Left hindlimb (tissue), 1 donor: Measurements from ENCODE around the gene TP63.
"Not testable (repeated sequence)": the region's sequence is repeated elsewhere in the genome, so short reads cannot be mapped to it uniquely, and the experiment has no call there.

Experiments
- DNase-seq: peaks from one replicate; pipeline ENCODE4 v3.0.0-alpha.2; 2018

The TP63 gene

DNA sequence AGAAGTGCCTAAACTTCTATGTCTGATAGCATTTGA is at the start of gene TP63:
TSS of gene TP63 (plus strand) at position 17 of the 36 bp plus-strand sequence. CDS start 127 bp downstream, outside the sequence.
- no peak for DNase-seq

DNA sequence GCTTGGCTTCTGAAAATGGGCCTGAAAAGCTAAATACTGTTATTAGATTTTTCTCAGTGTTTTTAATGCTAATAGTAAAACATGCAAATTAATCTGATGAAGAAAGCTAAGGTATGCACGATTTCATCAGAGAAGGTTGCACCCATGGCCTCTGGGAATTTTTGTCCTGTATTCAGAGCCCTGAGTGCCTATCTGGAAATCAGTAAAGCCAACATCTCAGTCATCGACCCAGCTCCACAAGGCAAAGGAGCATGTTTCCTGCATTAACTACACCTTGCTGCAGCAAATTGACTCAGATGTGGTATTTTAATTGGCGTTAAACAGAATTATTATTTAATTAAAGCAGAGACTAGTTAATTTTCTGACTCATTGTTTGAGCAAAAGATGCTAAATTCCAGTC is 49.0 kb upstream of the TP63 start:
- DNase-seq = no peak

DNA sequence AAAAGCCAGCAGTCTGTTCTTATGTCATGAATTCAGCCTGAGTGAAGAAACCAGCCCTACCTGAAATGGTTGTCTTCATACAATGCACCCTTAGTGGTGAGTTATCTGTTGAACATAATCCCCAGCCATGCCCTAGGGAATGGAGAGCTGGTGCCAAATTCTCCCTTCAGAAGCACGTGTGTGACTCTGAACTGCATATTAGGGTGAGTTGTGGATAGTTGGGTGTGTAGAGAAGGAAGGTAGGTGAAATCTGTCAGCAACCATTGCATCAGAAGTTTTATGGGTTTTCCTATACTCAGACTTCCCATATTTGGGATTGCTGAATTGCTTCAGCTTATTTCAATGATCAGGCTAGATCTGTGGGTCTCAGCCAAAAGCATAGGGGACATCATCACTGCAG is 46.5 kb upstream of the TP63 start:
- no peak for DNase-seq

DNA sequence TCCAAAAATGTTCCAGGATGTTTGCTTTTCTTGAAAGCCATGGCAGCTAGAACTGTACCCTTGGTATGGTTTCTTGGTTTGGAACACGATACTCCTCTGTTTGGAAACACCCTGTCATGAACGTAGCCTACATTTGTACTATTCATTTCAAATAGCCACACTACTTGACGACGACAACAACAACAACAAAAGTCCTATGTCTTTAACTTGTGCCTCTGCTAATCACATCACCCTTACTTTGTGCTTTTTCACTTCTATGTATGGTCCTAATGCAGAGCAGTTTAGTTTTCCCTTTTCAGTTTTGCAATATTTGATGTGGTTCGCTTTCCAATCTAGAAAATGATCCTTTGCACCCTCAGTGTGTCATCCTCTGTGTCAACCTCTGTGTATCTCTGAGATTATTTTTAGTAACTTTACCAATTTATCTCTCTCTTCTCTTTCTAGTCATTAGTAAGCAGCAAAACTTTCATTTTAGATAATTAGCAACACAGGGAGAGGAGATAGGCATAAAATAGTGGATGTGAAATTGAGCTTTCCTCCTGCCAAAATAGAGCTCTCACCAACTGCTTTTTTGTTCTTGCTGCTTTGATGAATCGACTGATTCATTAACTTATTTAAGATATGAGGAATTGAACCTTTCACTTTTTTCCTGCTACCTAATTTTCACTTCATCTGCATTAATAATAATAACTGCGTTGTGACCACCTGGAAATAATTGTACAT is 44.1 kb upstream of the TP63 start:
- no peak for DNase-seq

DNA sequence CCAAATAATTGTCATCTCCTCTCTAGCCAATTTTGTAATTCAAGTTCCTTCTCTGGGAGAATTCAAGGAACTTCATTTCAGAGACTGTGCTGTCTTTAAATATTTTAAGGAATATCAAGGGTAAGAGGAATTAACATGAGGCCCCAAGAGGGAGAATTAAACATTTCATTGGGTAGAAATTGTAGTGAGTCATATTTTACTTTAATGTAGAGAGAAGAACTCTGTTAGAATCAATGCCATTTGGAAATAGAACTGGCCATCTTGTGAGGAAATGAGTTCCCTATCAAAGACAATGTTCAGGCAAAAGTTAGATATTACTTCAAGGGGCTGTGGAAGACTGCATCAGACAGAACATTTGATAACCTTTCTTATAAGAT is 43.5 kb upstream of the TP63 start:
- DNase-seq = no peak

DNA sequence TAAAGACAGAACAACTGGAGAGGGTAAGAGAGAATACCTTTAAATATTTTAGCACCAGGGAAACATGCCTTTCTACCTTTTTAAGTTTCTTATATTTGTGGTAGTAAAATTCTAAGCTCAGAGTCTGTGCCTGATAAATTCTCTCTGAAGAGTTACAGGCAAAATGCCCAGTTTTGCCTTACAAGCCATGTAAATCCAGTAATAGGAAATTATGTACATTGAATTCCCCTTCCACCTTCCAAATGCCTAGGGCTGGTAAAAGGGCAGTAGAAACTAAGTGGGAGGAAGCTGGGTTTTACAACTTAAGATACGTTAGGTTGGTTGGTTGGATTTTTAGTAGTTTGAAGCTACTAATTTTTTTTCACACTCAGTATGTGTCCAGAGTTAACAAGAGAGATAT is 43.1 kb upstream of the TP63 start:
- DNase-seq = no peak

DNA sequence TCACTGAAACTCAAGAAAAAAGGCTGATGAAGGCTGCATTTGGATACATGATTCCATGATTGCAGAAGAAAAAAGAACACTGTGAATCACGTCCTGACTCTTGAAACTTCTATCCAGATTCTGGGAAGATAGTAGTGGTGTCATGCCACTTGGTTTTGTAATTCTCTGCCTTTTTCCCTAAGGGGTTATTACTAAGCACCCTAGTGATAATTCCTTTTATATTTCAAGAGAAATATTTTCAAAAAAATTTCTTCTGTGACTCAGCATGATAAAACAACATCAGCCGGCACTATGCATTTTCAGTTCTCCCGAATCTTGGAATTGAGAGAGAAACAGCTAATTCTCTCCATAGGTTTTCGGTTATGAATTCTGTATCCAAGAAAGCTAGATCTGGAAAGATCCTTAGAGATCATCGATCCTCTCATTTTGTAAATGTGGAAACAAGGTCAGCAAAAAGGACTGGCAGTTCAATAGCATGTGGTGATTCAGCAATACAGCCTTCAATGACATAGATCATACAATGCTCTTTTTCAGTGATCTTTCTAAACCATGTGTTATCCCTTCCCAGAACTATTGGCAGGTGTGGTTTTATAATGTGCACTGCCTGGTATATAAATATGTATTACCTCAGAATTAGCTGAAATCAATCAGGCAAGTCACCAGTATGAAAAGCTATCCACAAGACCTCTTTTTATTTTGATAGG is 42.6 kb upstream of the TP63 start:
- no peak for DNase-seq

DNA sequence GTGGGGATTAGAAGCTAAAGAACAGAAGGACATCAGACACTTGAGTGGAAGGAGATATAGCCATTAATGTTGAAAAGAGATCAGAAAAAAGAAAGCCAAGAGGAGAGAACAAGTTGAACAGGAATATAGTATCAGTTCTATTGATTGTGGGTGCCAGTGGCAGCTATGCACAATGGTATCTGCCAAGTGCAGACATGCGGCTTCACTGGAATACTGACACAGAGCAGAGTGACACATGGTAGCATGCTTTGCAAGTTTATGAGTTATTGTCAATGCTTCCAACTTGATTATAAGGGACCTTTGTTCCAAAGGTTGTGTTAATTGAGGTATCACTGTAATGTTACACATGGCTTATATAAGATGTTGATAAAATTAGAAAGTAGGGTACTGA is 42.0 kb upstream of the TP63 start:
- DNase-seq = no peak

DNA sequence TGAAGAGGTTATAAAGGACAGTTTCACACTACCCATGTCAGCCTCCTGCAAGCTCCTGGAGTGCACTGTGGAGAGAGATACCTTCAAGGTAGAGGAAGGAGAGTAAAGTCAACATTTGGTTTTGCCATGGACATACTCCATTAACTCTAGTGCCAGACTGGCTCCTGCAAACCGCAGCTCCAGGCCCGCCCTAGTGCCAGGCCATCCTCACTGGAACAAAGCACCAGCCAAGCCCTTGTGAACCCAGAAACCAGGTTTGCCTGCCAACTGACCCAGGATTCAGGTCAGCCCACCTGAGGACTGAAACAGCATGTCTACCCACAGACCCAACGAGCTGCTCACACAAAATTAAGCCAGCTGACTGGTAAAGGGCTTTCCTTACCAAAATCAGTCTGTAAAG is 41.0 kb upstream of the TP63 start:
- DNase-seq = no peak

DNA sequence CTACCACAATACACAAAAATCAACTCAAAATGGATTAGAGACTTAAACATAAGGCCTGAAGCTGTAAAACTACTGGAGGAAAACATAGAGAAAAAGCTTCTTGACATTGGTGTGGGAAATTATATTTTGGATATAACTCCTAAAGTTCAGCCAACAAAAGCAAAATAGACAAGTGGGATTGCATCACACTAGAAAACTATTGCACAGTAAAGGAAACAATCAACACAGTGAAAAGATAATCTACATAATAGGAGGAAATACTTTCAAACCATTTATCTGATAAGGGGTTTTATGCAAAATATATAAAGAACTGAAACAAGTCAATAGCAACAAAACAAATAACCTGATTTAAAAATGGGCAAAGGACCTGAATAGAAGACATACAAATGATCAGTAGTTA is 37.6 kb upstream of the TP63 start:
- DNase-seq = no peak

DNA sequence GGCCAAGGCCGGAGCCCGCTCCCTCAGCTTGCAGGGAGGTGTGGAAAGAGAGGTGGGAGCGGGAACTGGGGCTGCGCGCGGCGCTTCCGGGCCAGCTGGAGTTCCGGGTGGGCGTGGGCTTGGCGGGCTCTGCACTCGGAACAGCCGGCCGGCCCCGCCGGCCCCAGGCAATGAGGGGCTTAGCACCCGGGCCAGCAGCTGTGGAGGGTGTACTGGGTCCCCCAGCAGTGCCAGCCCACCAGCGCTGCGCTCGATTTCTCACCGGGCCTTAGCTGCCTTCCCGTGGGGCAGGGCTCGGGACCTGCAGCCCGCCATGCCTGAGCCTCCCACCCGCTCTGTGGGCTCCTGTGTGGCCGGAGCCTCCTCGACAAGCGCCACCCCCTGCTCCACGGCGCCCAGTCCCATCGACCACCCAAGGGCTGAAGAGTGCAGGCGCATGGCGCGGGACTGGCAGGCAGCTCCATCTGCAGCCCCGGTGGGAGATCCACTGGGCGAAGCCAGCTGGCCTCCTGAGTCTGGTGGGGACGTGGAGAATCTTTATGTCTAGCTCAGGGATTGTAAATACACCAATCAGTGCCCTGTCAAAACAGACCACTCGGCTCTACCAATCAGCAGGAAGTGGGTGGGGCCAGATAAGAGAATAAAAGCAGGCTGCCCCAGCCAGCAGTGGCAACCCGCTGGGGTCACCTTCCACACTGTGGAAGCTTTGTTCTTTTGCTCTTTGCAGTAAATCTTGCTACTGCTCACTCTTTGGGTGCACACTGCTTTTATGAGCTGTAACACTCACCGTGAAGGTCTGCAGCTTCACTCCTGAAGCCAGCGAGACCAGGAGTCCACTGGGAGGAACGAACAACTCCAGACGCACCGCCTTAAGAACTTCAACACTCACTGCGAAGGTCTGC is 34.9 kb upstream of the TP63 start:
- DNase-seq = not testable (repeated sequence)

DNA sequence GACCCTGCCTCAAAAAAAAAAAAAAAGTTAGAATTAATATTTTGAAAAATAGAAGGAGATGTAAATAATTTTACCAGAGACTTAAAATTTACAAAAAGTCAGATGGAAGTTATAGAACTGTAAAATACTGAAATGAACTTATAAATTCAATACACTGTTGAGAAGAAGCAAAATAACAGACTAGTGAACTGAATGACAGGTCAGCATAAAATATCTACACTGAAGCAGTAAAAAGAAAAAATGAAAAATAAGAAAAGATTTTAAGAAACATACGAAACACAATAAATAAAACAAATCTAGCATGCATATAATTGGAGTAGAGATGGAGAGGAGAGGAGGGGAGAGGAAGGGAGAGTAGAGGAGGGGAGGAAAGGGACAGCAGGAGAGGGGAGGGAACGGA is 33.3 kb upstream of the TP63 start:
- no peak for DNase-seq

DNA sequence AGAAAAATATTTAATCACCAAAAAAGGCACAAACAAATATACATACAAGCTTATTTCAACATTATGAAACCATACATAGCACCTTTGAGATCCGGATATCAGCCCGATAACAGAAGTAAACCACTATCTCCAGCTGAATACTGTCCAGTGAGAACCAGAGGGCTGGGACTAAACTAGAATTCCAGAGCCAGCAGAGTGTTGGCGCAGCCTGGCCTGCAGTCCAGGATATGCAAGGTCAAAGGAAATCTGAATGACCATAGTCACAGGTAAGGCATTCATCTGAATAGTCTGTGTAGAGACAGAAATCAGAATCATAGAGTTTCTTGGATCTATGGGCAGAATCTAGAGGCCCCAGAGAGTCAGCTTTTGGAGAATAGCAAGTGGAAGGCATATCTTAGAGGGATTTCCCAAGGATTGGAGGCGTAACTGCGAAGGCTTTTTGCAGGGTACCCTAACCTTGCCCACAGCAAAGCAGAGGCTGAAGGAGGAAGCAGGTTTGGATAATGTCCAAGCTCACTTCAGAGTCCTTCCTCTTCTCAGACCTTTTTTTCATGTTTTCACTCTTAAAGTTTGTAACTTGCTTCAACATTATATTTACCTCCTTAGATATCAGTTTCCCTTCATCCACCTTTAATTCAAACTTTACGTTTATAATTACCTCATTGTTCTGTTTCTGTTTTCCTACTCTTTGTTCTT is 32.5 kb upstream of the TP63 start:
- no peak for DNase-seq

DNA sequence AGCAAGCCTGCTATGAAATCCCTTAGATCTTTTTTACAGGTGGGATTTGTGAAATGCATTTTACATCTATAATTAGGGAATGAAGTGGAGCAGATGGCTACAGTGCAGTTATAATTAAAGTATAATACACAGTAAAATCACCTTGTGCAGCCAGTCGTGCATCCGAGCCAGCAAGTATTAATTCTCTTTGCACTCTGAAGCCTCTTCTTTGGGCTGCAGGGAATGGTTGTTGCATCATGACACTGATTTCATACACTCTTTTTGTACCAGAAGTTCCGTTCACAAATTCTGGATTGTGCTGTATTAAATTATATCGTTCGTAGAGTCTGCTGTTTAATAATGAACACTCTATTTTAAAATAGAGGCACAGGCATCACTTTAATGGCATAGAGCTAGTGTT is 28.7 kb upstream of the TP63 start:
- no peak for DNase-seq

DNA sequence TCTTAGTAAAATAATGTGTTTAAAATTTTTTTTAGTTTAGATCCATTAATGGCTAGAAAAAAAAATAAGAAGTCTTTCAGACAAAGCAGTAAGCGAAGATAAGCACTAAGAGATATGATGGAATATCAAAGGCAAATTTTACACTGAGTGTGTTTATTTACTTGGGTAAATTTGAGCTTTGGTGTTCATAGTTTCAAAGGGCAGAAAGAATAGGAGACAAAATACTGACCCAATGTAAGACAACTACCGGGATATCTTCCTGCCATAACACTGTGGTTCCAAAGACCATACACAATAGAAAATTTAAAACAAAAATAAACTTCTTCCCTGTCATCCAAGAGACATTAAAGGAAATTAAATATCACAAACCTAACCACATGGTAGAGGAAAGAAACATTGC is 25.5 kb upstream of the TP63 start:
- DNase-seq = no peak

DNA sequence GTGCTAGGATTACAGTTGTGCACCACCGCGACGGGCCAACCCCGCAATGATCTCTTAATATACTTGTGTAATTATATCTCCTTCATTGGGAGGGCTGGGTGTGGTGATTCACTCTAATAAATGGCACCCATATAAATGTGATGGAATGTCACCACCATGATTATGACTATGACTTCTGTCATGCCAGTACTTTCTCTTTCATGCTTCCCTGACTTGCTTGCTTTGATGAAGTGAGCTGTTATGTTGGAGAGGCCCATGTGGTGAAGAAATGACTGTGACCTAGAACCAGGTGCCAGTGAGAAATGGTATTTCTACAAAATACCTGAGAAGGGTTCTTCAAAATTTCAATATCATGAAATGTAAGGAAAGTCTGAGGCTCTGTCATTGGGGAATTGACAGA is 24.4 kb upstream of the TP63 start:
- no peak for DNase-seq

DNA sequence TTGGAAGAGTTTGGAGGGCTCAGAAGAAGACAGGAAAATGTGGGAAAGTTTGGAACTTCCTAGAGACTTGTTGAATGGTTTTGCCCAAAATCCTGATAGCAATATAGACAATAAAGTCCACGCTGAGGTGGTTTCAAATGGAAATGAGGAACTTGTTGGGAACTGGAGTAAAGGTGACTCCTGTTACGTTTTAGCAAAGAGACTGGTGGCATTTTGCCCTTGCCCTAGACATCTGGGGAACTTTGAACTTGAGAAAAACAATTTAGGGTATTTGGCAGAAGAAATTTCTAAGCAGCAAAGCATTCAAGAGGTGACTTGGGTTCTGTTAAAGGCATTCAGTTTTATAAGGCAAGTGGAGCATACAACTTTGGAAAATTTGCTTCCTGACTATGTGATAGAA is 18.5 kb upstream of the TP63 start:
- DNase-seq = not testable (repeated sequence)

DNA sequence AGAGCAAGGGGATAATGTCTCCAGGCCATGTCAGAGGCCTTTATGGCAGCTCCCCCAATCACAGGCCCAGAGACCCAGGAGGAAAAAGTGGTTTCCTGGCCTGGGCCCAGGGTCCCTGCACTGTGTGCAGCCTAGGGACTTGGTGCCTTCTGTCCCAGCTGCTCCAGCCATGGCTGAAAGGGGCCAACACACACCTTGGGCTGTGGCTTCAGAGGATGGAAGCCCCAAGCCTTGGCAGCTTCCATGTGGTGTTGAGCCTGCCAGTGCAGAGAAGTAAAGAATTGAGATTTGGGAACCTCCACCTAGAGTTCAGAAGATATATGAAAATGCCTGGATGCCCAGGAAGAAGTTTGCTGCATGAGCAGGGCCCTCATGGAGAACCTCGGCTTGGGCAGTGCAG is 18.1 kb upstream of the TP63 start:
- DNase-seq = no peak

DNA sequence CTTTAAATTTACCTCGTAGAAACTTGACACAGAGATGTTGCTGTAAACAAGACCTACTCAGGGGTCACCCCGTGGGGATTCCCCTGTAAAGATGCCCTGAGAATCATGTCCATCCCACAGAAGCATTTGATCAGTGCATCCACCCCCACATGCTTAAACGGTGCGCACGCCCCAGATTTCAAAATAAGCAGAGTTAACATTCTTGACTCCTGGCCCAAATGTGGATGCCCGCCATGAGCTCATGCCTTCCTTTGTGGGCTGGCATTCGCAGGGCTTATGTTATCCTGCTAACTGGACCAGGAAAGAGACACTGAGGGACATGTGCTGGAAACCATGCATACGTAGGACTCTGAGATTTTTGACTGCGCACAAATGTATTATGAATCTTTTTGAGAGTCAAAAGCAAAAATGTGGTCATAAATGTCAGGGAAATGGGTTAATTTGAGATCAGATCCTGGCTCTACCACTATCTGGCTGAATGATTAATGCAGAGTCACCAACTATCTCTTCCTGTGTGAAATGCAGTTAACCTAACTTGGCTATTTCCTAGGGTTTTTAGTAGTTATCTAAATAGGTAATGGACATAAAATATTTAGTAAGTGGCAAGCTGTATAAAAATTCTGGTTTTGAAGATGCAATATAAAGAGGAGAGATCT is 9.1 kb upstream of the TP63 start:
- DNase-seq = no peak

DNA sequence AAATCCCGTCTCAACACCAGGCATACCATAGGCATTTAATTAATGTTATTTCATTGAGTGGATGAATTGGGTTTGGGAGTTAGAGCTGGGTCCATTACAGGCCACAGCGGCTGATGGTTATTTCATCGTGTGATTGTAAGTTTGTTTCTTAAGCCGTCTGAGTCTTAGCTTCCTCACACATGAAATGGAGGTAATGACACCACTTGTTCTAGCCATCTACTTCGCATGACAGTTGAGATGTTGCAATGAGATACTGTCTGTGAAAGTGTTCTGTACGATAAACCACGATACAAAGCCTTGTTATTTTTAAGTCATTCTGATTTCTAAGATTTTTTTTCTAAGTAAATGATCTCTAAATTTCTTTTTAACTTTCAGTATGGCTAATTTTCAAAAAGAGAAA is 8.6 kb upstream of the TP63 start:
- no peak for DNase-seq

DNA sequence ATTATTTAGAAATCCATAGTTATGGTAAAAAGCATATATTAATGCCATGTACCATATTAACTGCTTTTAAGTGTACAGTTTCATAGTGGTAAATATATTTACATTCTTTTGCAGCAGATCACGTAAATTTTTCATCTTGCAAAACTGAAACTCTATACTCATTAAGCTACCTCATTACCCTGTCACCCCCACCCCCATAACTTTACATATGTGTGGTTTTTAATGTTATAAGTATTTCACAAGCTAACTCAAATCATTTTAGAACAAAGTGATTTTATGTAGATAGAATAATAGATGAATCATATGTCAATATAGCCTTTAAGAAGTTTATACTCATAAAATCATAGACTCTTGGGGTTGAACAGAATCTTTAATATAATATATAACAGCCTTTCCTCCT is 7.1 kb upstream of the TP63 start:
- no peak for DNase-seq

DNA sequence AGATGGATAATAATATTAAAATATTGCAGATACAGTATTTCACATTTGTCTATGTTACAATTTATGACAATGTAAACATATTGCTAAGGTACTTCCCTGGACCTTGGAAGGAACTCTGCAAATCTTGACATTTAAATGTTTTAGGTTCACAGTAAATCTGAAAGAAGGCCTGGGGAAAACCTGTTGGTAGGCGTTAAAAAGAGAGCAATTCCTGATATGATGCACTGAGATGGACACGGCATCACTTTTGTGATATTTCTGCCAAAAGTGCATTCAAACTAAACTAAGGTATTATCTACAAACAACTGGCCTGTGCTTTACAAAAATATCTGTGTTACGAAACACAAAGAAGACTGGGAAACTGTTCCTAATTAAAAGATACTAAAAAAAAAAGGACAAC is 6.1 kb upstream of the TP63 start:
- no peak for DNase-seq

DNA sequence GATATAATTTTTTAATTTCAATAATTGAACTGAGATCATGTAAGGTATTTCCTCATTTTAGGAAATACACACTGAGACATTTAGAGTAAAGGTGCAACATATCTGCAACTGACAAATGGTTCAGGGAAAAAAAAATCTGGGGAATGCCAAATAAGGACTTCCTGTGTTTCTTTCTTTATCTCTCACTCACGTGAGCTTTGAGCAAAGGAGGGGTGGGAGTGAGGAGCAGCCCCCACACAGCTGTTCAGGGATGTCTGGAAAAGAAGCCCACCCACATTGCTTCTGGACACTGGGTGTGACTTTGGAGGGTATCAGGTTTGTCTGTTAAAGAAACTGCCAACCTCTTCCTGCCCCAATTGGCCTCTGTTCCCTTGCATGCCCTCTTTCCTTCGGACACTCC is 5.6 kb upstream of the TP63 start:
- DNase-seq = no peak

DNA sequence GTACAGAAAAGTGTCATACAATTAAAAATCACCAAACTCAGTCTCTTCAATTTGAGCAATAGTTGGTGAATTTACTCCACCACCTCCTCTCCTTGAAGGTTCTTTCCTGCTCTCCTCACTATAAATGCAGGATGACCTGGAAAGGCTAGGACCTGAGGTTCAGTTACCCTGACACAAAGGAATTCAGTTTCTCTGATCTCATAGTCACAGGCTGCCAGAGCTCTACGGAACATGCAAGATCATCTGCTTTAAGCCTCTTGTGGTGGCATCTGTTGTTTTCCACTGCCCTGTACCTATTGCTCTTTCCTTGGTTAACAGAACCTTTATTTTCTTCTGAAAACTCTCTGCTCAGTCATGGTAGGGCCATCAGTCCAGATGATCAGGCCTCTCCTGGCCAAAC is 4.9 kb upstream of the TP63 start:
- DNase-seq = no peak
